HK-2 (cell line): ENCODE measurements around the gene FTO.

Experiments used
- DNase-seq: peaks from one replicate; pipeline ENCODE4 v3.0.0-alpha.2; 2018; ENCODE audit not compliant: unreplicated experiment

FTO gene

DNA sequence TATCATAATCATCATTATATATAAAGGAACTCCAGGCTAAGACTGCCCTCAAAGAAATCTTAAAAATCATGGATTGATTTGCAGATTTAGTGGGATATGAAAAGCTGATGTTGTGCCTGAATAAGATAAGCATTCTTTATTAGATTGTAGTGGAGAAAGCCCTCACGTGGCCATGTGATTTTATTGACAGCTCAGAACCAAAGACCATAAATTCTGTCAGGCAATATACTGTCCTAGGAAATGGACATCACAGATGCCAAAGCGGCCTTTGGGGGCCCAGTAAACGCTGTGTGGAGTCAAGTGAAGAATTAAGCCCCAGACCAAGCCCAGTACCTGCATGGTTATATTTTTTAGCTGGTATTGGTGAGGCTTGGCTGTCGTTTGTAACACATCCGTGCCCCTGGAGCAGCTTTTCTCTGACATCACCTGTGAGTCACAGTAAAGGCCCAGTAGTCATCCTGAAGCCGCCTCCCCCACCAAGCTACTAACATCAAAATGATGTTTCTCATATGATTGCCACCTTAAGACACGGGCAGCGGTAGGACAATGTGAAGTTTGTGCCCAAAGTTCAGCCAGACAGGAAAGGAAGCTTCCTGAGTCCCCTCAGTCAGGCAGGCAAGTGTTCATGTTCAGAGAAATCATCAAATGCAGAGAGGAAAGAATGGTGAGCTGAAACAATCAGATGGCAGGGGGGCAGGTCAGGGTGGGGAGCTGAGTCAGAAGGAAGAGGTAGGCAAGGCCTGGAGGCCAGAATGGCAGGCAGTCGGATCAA is 373.3 kb downstream of the FTO start:
- DNase-seq: peak; percentile 51

DNA sequence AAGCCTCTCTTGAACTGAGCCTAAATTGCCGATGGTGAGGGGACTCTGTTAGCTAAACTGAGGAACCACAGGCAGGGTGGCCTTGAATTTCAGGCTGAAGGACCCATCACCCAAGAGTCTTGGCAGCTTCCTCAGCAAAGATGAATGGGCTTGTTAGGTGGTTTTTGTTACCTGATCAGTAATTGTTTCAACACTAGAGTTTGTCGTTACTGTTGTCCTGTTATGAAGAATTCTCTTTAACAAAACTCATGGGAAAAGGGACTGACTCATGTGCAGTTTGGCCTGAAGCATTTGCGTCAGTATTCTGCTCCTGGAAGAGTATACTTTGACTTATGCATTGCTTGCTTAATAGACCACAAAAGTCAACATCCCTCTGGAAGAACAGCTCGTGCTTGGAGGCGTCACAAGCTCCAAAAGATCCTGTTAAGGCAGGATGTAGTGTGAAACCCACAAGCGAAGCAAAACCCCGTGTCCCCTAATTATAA is 376.6 kb downstream of the FTO start:
- peak; percentile 38 for DNase-seq

DNA sequence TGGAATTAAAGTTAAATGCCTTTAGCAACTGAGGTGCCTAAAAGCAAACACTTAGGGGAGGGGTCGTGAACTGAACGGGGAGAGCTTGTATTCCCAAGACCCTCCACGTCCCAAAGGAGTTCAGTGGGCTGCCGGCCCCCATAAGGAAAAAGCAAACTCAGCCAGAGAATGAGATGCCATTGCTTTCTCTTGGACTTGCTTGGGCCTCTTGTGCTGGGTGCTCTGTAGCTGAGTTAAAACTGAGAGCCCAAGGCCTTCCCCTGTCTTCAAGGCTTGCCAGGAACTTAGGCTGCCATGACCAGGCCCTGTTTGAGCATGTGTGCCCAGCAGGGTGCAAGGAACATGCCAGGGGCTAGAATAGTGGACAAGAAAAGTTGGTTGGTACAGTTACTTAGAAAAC is 382.8 kb downstream of the FTO start:
- no peak for DNase-seq

DNA sequence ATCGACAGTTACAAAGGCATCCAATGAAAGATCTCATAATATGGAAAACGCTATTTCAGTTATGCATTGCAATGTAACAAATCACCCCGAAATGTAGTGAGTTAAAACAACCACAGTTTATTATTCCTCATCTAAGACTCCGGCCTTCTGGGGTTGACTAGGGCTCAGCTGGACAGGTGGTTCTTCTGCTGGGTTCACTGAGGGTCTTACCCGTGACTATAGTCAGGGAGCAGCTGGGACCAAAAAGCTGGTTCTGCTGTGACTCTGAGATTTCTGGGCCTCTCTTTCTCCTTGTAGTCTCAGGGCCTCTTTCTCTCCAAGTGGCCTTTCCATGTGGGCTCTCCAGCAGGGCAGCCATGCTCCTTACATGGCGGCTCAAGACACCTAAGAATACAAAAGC is 386.6 kb downstream of the FTO start:
- no peak for DNase-seq

DNA sequence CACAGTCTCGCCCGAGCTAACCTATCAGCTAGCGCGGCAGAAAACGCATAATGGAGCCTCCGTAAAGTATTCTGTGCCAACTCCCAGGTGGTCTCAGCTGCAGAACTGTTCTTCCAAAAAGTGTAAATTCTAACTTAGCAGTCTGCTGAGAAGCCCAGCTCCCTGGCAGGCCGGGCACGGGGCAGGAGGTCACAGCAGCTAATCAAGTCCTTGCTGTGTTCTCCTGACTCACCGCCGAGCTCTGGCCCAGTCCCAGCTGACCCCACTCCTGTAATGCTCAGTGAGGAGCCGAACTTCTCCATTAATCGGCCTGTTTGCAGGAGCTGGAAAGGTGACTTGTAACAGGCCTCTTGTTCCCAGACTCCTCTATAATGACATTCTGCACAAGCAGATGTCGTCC is 389.3 kb downstream of the FTO start:
- no peak for DNase-seq

DNA sequence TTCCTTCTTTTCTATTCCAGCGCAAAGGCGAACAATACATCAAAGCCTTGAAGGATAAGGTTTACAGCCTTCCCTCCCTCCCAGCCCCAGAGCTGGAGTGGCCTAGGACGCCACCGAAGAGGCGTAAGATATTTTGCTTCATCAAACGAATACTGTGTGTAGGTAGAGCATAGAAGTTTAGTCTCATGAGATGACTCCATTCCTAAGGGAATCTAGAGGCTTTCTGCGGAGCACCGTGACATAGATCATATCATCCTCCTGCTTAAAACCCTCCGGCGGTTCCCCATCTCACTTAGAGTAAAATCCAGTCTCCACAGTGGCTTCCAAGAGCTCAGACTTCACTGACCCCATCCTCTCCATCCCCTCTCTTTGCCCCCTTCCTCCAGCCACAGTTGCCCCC is 390.7 kb downstream of the FTO start:
- DNase-seq: no peak

DNA sequence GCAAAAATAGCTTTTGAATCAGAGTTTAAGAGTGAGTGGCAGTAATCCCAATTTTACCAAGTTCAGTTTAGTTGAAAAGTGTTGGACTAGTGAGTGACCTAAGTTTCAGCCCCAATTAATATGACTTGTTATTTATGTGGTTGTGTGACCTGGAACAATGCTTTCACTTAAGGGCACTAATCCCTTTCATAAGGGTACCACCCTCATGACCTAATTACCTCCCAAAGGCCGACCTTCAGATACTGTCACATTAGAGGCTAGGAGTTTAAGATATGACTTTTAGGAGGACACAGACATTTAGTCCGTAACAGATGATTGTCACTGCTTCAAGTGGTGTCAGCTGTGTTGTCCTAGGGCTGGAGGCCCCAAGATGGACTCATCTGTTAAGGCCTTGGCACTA is 392.7 kb downstream of the FTO start:
- no peak for DNase-seq

DNA sequence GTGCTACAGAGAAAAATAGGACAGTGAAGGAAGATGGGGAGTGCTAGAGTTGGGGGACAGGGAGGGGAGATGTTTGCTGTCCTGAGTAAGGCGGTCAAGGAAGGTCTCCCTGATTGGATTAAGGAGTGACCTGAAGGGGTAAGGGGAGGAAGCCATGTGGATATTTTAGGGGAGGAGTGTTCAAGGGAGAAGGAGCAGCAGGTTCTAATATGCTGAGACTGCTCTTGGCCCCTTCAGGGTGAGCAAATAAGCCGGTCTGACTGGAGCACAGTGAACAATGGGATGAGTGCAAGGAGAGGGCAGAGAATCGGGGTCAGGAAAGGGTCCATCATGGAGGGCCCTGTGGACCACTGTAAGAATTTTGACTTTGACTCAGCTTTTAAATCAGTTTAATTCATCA is 393.8 kb downstream of the FTO start:
- no peak for DNase-seq

DNA sequence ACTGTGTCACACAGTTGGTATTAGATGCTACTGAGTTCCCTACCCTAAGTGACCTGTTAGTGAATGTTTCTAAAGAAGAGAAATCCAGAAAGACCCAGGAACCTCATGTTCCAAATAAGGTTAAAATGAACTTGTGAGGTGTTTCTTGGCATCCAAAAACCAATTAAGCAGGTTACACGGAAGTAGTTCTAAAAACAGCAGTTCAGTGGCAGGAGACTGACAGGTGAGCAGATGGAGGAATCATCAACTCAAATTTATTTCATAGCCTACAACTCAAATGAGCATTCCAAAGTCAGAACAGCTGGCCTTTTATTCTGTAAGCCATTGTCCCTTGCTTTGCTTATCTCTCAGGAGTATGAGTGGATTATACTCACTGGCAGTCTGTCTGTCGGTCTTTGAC is 394.3 kb downstream of the FTO start:
- DNase-seq: no peak

DNA sequence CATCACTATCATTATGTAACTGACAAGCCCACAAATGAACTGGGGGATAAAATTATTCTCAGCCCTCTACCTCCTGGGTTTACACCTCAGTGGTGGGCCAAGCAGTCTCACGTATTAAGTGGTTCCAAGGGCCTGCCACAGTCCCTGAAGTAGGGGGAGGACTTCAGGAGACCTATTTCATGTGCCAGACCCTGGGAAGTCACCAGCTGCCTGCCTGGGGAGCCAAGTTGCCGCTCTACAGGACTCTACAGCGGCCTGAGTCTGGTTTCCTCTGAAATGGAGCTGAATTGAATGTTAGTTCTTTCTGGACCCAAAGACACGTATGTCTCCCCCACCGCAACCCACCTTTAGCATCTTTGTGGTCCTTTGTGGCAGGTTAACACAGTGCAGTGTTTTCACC is 395.7 kb downstream of the FTO start:
- no peak for DNase-seq

DNA sequence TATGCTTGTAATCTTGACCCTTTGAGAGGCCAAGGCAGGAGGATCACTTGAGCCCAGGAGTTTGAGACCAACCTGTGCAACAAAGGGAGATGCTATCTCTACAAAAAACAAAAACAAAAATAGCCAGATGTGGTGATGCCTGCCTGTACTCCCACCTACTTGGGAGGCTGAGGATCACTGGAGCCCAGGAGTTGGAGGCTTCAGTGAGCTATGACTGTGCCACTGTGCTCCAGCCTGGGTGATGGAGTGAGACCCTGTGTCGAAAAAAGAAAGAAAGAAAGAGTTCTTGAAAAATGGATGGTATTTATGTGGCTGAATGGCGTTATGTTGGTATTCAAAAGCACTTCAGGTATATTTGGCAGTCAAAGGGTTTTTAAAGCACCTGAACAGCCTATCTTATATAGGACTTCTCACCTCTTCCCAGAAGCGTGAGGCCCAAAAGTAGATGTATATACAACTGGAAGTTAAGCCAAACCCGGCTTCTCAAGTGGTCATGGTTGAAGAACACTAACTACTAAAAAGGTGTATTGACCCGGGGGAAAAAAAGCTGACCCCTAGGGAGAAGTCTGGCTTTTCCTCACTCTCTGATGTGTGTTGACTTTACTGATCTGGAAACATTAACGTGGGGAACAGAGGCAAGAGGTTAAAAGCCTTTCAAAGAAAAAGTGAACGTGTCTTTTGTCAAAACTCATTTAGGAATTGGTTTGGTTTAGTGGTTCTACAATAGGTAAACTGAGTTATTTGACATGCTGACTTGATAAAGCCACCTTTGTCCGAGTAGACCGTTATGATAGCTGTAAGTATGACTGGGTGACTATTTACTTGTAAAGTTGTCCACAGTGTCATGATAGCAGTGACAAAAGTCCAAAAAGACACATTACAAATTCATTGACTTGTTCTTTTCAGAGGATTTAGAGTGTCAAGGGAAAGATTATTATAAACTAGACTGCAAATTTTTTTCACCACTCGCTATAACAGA is 399.2 kb downstream of the FTO start:
- DNase-seq: no peak

DNA sequence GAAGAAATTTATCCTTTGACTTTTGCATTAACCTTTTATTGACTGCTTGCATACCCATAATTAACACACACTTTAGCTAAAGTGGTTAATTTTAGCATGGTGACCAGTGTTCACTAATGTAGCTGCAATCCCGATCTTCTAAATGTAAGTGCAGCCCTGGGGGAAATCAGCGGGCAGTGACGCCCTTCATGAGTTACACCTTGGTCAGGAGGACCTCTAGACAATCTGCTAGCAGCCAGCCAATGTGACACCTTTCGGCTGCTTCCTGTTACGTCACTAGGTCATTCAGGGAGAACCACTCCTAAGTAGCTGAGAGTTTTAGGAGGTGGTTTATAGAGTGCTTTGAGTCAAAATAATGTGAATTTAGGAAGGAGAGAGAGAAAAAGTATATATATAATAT is 402.1 kb downstream of the FTO start:
- no peak for DNase-seq

DNA sequence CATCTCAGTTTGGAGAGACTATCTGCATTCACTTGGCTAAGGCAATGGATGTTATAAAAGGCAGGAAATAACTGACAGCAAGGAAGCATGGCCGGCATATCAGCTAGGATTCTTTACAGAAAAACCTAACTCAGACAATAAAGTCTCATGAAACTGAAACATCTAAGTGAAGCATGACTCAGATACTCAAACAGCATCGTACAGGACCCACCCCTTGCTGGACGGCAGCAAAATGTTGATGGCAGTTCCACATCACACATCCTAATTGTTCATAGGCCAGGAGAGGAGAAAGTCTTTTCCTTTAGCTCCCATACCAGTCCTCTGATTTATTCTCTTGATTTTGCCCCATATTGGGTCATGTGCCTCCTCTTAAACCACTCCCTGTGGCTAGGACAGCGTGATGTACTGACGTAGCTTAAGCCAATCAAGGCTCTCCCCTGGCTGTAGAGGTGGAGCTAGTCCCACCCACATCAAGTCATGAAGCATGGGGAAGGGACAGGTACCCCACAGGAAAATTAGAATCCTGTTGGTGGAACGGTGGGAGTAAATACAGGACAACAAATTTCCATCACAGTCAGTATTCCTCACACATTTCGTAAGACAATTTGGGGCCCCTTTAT is 403.7 kb downstream of the FTO start:
- no peak for DNase-seq

DNA sequence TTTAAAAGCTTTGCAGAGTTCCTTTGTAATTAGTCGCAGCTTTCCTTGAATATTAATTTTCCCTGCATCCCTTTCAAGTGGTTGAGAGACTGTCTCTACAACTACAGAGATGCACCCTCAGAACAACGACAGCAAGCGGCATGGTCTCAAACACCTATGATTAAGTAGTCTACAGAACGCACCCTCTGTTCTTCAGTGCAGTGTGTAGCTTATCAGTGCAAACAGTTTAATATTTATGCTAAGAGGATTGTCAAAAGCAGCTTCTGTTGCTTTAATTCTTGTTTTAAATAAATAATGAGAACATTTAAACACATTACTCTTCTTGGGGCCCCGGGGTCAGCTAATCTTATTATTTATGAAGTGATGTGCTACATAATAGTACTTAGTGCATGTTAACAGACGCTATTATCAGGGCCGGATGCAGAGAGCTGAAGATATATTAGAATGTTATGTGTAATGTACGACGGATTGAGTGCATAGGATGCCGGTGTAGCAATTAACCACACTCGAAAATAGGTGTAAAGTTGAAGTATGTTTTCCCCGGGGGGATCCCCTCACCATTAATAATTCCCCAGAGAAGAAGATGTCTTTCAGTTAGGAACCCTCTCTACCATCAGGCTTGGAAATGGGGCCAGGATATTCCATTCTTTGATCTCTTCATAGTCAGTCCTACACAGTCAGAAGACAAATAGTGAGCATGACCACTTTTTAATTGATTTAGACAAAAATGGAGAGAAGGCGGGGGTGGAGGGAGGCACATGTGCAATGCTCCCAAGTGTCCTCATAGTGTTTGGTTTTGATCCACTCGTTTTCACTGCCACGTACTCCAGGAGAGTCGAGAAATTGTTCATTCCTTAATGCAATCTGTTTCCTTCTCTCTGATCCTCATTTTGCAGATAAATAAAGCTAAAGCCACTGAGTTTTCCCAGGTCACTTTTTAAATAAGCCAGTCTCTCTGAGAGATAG is 406.3 kb downstream of the FTO start:
- DNase-seq: no peak

DNA sequence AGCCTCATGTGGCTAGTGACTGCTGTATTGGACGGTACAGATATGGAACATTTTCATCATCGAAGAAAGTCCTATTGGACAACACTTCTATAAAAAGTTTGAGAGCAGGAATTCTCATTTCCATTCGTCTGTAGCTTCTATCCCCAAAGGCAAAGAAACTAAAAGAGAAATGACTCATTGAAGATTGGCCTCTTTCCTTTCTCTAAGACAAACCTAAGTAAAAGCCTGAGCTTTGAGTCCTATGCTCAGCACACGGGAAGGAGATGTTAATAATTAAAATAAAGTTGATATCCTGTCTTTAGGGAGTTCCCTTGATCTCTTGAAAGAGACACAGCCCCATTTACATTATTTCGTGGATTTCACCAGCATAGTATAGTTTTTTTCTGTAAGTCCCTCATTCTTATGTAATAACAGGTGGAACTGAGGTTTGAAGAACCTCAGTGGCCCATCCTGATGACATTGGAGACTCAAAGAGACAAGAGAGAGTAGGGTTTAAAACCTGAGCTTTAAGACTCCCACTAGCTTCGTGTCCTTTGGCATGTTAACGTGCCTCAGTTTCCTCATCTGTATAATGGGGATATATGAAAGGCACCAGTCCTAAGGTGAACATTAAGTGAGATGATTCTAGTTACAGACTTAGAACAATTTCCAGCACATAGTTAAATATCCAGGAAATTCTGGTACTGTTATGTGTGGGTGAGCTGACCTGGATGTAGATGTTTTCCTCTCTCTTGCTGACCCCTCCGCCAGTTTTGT is 408.7 kb downstream of the FTO start:
- DNase-seq: no peak

DNA sequence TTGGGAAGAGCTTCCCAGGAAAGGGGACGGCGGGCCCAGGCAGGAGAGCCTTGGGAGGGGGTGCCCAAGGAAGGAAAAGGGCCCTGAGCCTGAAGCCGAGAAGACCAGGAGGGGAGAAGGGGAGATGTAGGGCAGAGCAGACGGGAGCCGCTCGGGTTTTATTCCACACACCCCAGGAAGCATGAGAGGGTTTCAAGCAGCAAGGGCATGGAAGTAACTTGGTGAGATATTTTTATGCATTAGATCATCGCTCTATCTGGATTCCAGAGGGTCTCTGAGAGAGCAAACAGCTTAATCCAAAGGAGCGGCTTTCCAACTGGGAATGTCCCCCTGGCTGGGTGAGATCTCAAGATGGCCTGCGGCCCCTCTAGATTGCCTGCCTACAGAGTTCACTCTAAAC is 411.6 kb downstream of the FTO start:
- no peak for DNase-seq

DNA sequence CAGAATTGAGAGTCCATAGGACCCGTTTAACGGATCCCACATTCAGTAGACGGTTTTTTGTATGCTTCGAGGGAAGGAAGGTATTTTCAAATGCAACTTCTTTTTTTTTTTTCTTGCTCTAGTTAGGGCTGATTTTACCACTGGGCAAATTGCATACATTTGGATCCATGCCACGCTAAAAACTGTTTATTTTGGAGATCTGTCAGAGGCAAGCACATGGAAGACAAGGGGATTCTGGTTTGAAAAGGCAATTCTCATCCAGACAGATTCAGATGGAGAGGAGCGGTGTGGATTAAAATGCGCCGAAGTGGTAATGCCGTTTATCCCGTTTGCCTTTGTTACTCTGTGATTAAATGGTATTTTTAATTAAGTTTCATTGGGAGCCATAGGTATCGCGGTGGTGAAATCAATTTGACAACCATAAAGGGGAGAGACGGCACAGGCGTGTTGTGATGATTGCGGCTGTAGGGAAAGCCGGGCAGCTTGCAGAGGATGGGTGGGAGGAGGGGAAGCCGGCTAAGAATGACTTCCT is 412.2 kb downstream of the FTO start:
- no peak for DNase-seq

DNA sequence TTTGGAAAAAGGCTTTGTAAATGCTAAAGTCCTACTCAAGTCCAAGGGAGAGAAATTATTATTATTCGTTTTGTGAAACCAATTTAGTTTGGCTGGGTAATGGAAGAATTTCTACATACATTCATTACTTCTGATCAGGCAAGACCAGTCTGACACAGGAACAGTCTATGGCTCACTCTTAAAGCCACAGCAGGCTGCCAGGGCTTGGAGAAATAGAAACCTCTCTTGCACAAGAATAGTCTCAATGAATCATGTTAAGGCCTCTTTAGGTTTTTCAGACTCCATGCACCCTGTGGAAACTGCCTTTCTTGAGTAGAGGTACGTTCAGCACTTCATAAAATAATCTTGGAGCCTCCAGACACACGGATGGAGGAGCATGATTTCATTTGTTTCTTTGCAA is 414.9 kb downstream of the FTO start:
- DNase-seq: no peak

DNA sequence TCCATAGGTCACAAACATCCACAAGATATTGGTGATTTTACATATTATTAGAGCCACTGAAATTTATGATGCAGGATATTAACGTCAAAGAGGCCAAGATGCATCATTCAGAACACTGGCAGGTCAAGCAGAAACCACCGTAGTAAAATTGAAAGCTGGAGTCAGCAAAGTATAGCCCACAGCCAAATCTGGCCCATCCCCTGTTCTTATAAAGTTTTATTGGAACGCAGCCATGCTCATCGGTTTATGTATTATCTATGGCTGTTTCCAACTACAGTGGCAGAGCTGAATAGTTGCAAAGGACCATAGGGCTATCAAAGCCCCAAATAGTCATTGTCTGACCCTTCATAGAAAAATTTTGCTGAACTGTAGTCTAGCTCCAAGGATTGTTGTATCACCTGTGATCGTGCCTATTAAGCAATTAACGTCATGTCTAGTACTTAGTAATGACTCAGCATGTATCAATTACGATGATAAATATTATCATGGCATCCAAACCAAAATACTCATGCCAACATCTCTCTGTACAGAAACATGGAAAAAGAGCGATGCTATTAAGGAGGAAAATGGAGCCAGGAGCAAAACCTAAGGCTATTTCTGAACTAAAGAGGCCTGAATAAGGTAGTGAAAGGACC is 417.0 kb downstream of the FTO start:
- no peak for DNase-seq
